Gastroesophageal sphincter (tissue), 3 donors: ENCODE results near the gene JARID2.

Experiments
- CTCF ChIP-seq, 4 experiments: fragments of 200-600 bp in 2 of 4; fragments of 450-650 bp in 2 of 4; sonication (generic) in 1 of 4; IDR thresholded peaks; one replicate each; pipeline ENCODE4 v1.5.1; 2017 to 2019; ENCODE audit warnings: antibody characterized with exemption in 4 of 4, mild to moderate bottlenecking in 2 of 4, moderate library complexity in 2 of 4
- EP300 ChIP-seq: sonication (generic); formaldehyde crosslinking; IDR thresholded peaks from one replicate; pipeline ENCODE4 v1.6.1; 2017; ENCODE audit warnings: antibody characterized with exemption, mild to moderate bottlenecking
- POLR2A ChIP-seq, 2 donors: fragments of 450-650 bp; IDR thresholded peaks; one replicate each; pipeline ENCODE4 v1.6.1; 2017; ENCODE audit warnings: antibody characterized with exemption in 2 of 2, mild to moderate bottlenecking in 2 of 2, moderate library complexity in 1 of 2

GRCh38 chr6:15361197-15361596 is 115.3 kb downstream of the JARID2 start:
- no peak for TF ChIP-seq CTCF (IDR thresholded peaks at IDR 0.05)
- no peak for TF ChIP-seq POLR2A (IDR thresholded peaks at IDR 0.05)
- TF ChIP-seq EP300 = no peak
